Measurements from ENCODE around the gene GLTP. TPM values are rescaled to one million over a fixed set of nuclear protein-coding genes. Genes with fewer than 3 reads are reported as not detected.

Gene GLTP
- total RNA-seq, 1 donor from 2014 or later, result 48.7 TPM

DNA sequence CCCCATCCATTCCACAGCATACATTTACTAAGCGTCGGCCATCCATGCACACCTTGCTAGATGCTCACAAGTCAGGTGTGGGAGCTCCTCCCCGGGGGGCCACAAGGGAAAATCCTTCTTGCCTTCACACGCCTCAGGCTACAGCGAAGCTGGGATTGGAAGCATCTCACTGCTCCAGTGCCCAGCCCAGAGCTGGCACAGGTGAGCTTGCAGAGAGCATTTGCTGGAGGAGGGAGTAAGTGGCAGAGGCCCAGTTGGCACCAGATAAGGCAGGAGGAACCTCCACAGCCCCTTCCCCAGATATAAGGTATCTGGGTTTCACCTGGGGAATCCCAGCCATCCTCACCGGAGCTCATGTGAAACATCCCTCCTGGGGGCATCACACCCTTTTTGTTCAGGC is 49.0 kb downstream of the GLTP start:
- no peaks in the 10 kb centered on the region for H3K36me3 Mint-ChIP-seq
- H3K4me1 Mint-ChIP-seq (ENCODE audit: unreplicated experiment), result peaks cover 16% of the 10 kb centered on the region
- no peak for DNase-seq (ENCODE audit: extremely low spot score, unreplicated experiment)
- peaks cover 18% of the 10 kb centered on the region for H3K27me3 Mint-ChIP-seq
- H3K27ac Mint-ChIP-seq, result peak overlapping the region; percentile 1
- no peaks in the 10 kb centered on the region for H3K9me3 Mint-ChIP-seq
- H3K4me3 Mint-ChIP-seq, result peak overlapping the region; percentile 4
- no peak for TF ChIP-seq CTCF (conservative IDR thresholded peaks at IDR 0.05)

GRCh38 chr12:109830718-109831117 is 49.6 kb downstream of the GLTP start:
- Mint-ChIP-seq H3K9me3 (no peaks in the 10 kb centered on the region), H3K27ac (no peak overlapping the region), H3K4me1 (ENCODE audit: unreplicated experiment) (peaks cover 16% of the 10 kb centered on the region), H3K36me3 (no peaks in the 10 kb centered on the region), H3K27me3 (peaks cover 18% of the 10 kb centered on the region), H3K4me3 (no peak overlapping the region)
- TF ChIP-seq CTCF (conservative IDR thresholded peaks at IDR 0.05), result no peak
- DNase-seq (ENCODE audit: extremely low spot score, unreplicated experiment), result no peak

DNA sequence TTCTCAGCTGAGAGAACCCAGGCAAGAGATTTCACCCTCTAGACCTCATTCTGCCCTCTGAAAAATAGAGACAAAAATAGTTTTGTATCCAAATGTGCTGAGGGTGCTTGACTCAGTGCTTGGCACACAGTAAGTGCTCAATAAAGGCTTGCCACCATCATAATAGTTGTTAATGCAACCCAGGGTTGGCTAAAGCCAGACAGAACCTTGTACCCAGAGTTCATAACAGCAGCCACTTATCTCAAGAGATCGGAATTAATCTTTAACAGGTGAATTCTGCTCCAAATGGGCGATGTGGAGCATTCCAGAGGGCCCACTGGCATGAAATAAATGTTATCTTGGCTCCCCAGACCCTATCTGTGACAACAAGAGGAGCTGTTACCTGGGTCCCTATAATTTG is 50.1 kb downstream of the GLTP start:
- Mint-ChIP-seq H3K4me3 (no peak overlapping the region), H3K9me3 (no peaks in the 10 kb centered on the region), H3K27me3 (peaks cover 16% of the 10 kb centered on the region), H3K27ac (no peak overlapping the region), H3K4me1 (ENCODE audit: unreplicated experiment) (peaks cover 16% of the 10 kb centered on the region), H3K36me3 (no peaks in the 10 kb centered on the region)
- DNase-seq (ENCODE audit: extremely low spot score, unreplicated experiment), result no peak
- TF ChIP-seq CTCF (conservative IDR thresholded peaks at IDR 0.05), result no peak

- Mint-ChIP-seq H3K27me3 (peaks cover 13% of the 10 kb centered on the region), H3K4me1 (ENCODE audit: unreplicated experiment) (peaks cover 16% of the 10 kb centered on the region), H3K9me3 (no peaks in the 10 kb centered on the region), H3K36me3 (no peaks in the 10 kb centered on the region), H3K27ac (no peak overlapping the region), H3K4me3 (no peak overlapping the region)
- DNase-seq (ENCODE audit: extremely low spot score, unreplicated experiment), result no peak
- TF ChIP-seq CTCF (conservative IDR thresholded peaks at IDR 0.05), result no peak
Measured at GRCh38 chr12:109829667-109830066, 50.7 kb downstream of the GLTP start.

- H3K27me3 Mint-ChIP-seq, result peaks cover 13% of the 10 kb centered on the region
- no peaks in the 10 kb centered on the region for H3K9me3 Mint-ChIP-seq
- no peaks in the 10 kb centered on the region for H3K36me3 Mint-ChIP-seq
- no peak for TF ChIP-seq CTCF (conservative IDR thresholded peaks at IDR 0.05)
- H3K4me3 Mint-ChIP-seq, result no peak overlapping the region
- H3K27ac Mint-ChIP-seq, result no peak overlapping the region
- H3K4me1 Mint-ChIP-seq (ENCODE audit: unreplicated experiment), result peaks cover 16% of the 10 kb centered on the region
- DNase-seq (ENCODE audit: extremely low spot score, unreplicated experiment), result no peak
Measured at GRCh38 chr12:109828754-109829511, 51.4 kb downstream of the GLTP start.
